Activated T-helper 1 cell treated with Interleukin-2 at 50 U/mL for 16 hours (primary cell): ENCODE results near the gene TNFRSF25.

Experiments used
- DNase-seq: peaks from one replicate; pipeline ENCODE4 v3.0.0-alpha.2; 2020; ENCODE audit warnings: low read depth

Gene TNFRSF25

GRCh38 chr1:6487804-6488484 is 22.0 kb upstream of the TNFRSF25 start:
- no peak for DNase-seq

- DNase-seq, result peak; percentile 72
Observed at GRCh38 chr1:6486433-6487011, 20.5 kb upstream of the TNFRSF25 start.

- DNase-seq, result no peak
Observed at GRCh38 chr1:6485168-6486101, 19.5 kb upstream of the TNFRSF25 start.

- DNase-seq, result no peak
Observed at GRCh38 chr1:6484826-6485167, 18.8 kb upstream of the TNFRSF25 start.

GRCh38 chr1:6483761-6484117 is 17.8 kb upstream of the TNFRSF25 start:
- DNase-seq, result no peak

GRCh38 chr1:6483017-6483760 is 17.2 kb upstream of the TNFRSF25 start:
- DNase-seq, result no peak

- no peak for DNase-seq
Observed at GRCh38 chr1:6481820-6482219, 15.8 kb upstream of the TNFRSF25 start.

- no peak for DNase-seq
Observed at GRCh38 chr1:6477039-6477820, 11.3 kb upstream of the TNFRSF25 start.

- DNase-seq, result no peak
Observed at GRCh38 chr1:6476483-6476882, 10.5 kb upstream of the TNFRSF25 start.

GRCh38 chr1:6475381-6476133 is 9.6 kb upstream of the TNFRSF25 start:
- DNase-seq, result peak; percentile 75

GRCh38 chr1:6474815-6475282 is 8.9 kb upstream of the TNFRSF25 start:
- DNase-seq, result no peak

- DNase-seq, result no peak
Observed at GRCh38 chr1:6473974-6474814, 8.2 kb upstream of the TNFRSF25 start.

- DNase-seq, result no peak
Observed at GRCh38 chr1:6473156-6473555, 7.2 kb upstream of the TNFRSF25 start.

- no peak for DNase-seq
Observed at GRCh38 chr1:6472391-6472790, 6.4 kb upstream of the TNFRSF25 start.

- DNase-seq, result no peak
Observed at GRCh38 chr1:6471970-6472368, 6.0 kb upstream of the TNFRSF25 start.

GRCh38 chr1:6471086-6471969 is 5.4 kb upstream of the TNFRSF25 start:
- DNase-seq, result no peak

- no peak for DNase-seq
Observed at GRCh38 chr1:6470132-6471085, 4.4 kb upstream of the TNFRSF25 start.
